ENCODE data around the gene DHRSX. TPM values are rescaled to one million over a fixed set of nuclear protein-coding genes. Genes with fewer than 3 reads are reported as not detected.
"Not testable (repeated sequence)": the region's sequence is repeated elsewhere in the genome, so short reads cannot be mapped to it uniquely, and the experiment has no call there.

DHRSX gene
- polyA plus RNA-seq, 2 donors = 2.5 to 5.9 TPM

- no peaks in the 10 kb centered on the region for H3K27me3 ChIP-seq (ENCODE audit: control insufficient read depth in 1 of 2, insufficient read depth in 2 of 2, low read length in 2 of 2)
- no peak overlapping the region for H3K27ac ChIP-seq (ENCODE audit: low read depth in 2 of 2, low read length in 1 of 2)
- peaks cover 0 to 2% of the 10 kb centered on the region in 2 donors for H3K4me1 ChIP-seq (ENCODE audit: control insufficient read depth in 2 of 2, insufficient read depth in 2 of 2, low read length in 1 of 2)
- H3K36me3 ChIP-seq (ENCODE audit: control insufficient read depth in 2 of 2, insufficient read depth in 2 of 2, low read length in 1 of 2) = peaks cover 8 to 11% of the 10 kb centered on the region in 2 donors
- peaks cover 4 to 30% of the 10 kb centered on the region in 2 donors for H3K9me3 ChIP-seq (ENCODE audit: control insufficient read depth in 2 of 2, insufficient read depth in 1 of 2, low read depth in 1 of 2, low read length in 1 of 2)
- 90 to 94% methylated on average over 3 of the region's 3 CpGs for whole genome bisulfite sequencing, 2 donors
- no peak overlapping the region for H3K4me3 ChIP-seq (ENCODE audit: low read depth in 1 of 2, low read length in 2 of 2)
Observed at GRCh38 chrX:2220296-2220695, 280.5 kb downstream of the DHRSX start.

GRCh38 chrX:2214138-2214823 is 286.5 kb downstream of the DHRSX start:
- H3K27ac ChIP-seq (ENCODE audit: low read depth in 2 of 2, low read length in 1 of 2); H3K36me3 ChIP-seq (ENCODE audit: control insufficient read depth in 2 of 2, insufficient read depth in 2 of 2, low read length in 1 of 2); H3K27me3 ChIP-seq (ENCODE audit: control insufficient read depth in 1 of 2, insufficient read depth in 2 of 2, low read length in 2 of 2); H3K9me3 ChIP-seq (ENCODE audit: control insufficient read depth in 2 of 2, insufficient read depth in 1 of 2, low read depth in 1 of 2, low read length in 1 of 2); H3K4me3 ChIP-seq (ENCODE audit: low read depth in 1 of 2, low read length in 2 of 2); H3K4me1 ChIP-seq (ENCODE audit: control insufficient read depth in 2 of 2, insufficient read depth in 2 of 2, low read length in 1 of 2): not testable (repeated sequence)
- 95% methylated on average over 7 of the region's 7 CpGs for WGBS, 2 donors

GRCh38 chrX:2211667-2212066 is 289.1 kb downstream of the DHRSX start:
- not testable (repeated sequence) for H3K9me3 ChIP-seq (ENCODE audit: control insufficient read depth in 2 of 2, insufficient read depth in 1 of 2, low read depth in 1 of 2, low read length in 1 of 2); H3K4me3 ChIP-seq (ENCODE audit: low read depth in 1 of 2, low read length in 2 of 2); H3K36me3 ChIP-seq (ENCODE audit: control insufficient read depth in 2 of 2, insufficient read depth in 2 of 2, low read length in 1 of 2); H3K27ac ChIP-seq (ENCODE audit: low read depth in 2 of 2, low read length in 1 of 2); H3K27me3 ChIP-seq (ENCODE audit: control insufficient read depth in 1 of 2, insufficient read depth in 2 of 2, low read length in 2 of 2); H3K4me1 ChIP-seq (ENCODE audit: control insufficient read depth in 2 of 2, insufficient read depth in 2 of 2, low read length in 1 of 2)
- WGBS, 2 donors = 92% methylated on average over 18 of the region's 18 CpGs

- H3K36me3 ChIP-seq (ENCODE audit: control insufficient read depth in 2 of 2, insufficient read depth in 2 of 2, low read length in 1 of 2) = no peaks in the 10 kb centered on the region
- no peaks in the 10 kb centered on the region for H3K9me3 ChIP-seq (ENCODE audit: control insufficient read depth in 2 of 2, insufficient read depth in 1 of 2, low read depth in 1 of 2, low read length in 1 of 2)
- no peak overlapping the region for H3K27ac ChIP-seq (ENCODE audit: low read depth in 2 of 2, low read length in 1 of 2)
- no peaks in the 10 kb centered on the region for H3K27me3 ChIP-seq (ENCODE audit: control insufficient read depth in 1 of 2, insufficient read depth in 2 of 2, low read length in 2 of 2)
- WGBS, 2 donors = 92 to 98% methylated on average over 3 of the region's 3 CpGs
- no peaks in the 10 kb centered on the region for H3K4me1 ChIP-seq (ENCODE audit: control insufficient read depth in 2 of 2, insufficient read depth in 2 of 2, low read length in 1 of 2)
- no peak overlapping the region for H3K4me3 ChIP-seq (ENCODE audit: low read depth in 1 of 2, low read length in 2 of 2)
Observed at GRCh38 chrX:2193273-2193592, 307.5 kb downstream of the DHRSX start.

- Histone ChIP-seq H3K9me3 (ENCODE audit: control insufficient read depth in 2 of 2, insufficient read depth in 1 of 2, low read depth in 1 of 2, low read length in 1 of 2) (no peaks in the 10 kb centered on the region), H3K4me3 (ENCODE audit: low read depth in 1 of 2, low read length in 2 of 2) (no peak overlapping the region), H3K27me3 (ENCODE audit: control insufficient read depth in 1 of 2, insufficient read depth in 2 of 2, low read length in 2 of 2) (no peaks in the 10 kb centered on the region), H3K4me1 (ENCODE audit: control insufficient read depth in 2 of 2, insufficient read depth in 2 of 2, low read length in 1 of 2) (no peaks in the 10 kb centered on the region), H3K27ac (ENCODE audit: low read depth in 2 of 2, low read length in 1 of 2) (no peak overlapping the region), H3K36me3 (ENCODE audit: control insufficient read depth in 2 of 2, insufficient read depth in 2 of 2, low read length in 1 of 2) (no peaks in the 10 kb centered on the region)
- WGBS, 2 donors = 70 to 74% methylated on average over 12 of the region's 12 CpGs
Observed at GRCh38 chrX:2192584-2193272, 308.0 kb downstream of the DHRSX start.

GRCh38 chrX:2188840-2189239 is 311.9 kb downstream of the DHRSX start:
- Histone ChIP-seq H3K4me3 (ENCODE audit: low read depth in 1 of 2, low read length in 2 of 2) (no peak overlapping the region), H3K27me3 (ENCODE audit: control insufficient read depth in 1 of 2, insufficient read depth in 2 of 2, low read length in 2 of 2) (no peaks in the 10 kb centered on the region), H3K27ac (ENCODE audit: low read depth in 2 of 2, low read length in 1 of 2) (no peak overlapping the region), H3K36me3 (ENCODE audit: control insufficient read depth in 2 of 2, insufficient read depth in 2 of 2, low read length in 1 of 2) (no peaks in the 10 kb centered on the region), H3K9me3 (ENCODE audit: control insufficient read depth in 2 of 2, insufficient read depth in 1 of 2, low read depth in 1 of 2, low read length in 1 of 2) (peaks cover 4 to 5% of the 10 kb centered on the region in 2 donors), H3K4me1 (ENCODE audit: control insufficient read depth in 2 of 2, insufficient read depth in 2 of 2, low read length in 1 of 2) (no peaks in the 10 kb centered on the region)
- WGBS, 2 donors = 82 to 86% methylated on average over 7 of the region's 7 CpGs

GRCh38 chrX:2188330-2188792 is 312.4 kb downstream of the DHRSX start:
- WGBS, 2 donors = 19 to 38% methylated on average over 14 of the region's 14 CpGs
- H3K9me3 ChIP-seq (ENCODE audit: control insufficient read depth in 2 of 2, insufficient read depth in 1 of 2, low read depth in 1 of 2, low read length in 1 of 2) = peaks cover 4 to 5% of the 10 kb centered on the region in 2 donors
- H3K36me3 ChIP-seq (ENCODE audit: control insufficient read depth in 2 of 2, insufficient read depth in 2 of 2, low read length in 1 of 2) = no peaks in the 10 kb centered on the region
- H3K4me3 ChIP-seq (ENCODE audit: low read depth in 1 of 2, low read length in 2 of 2) = no peak overlapping the region
- no peaks in the 10 kb centered on the region for H3K4me1 ChIP-seq (ENCODE audit: control insufficient read depth in 2 of 2, insufficient read depth in 2 of 2, low read length in 1 of 2)
- H3K27me3 ChIP-seq (ENCODE audit: control insufficient read depth in 1 of 2, insufficient read depth in 2 of 2, low read length in 2 of 2) = no peaks in the 10 kb centered on the region
- no peak overlapping the region for H3K27ac ChIP-seq (ENCODE audit: low read depth in 2 of 2, low read length in 1 of 2)

GRCh38 chrX:2187352-2188115 is 313.2 kb downstream of the DHRSX start:
- H3K27ac ChIP-seq (ENCODE audit: low read depth in 2 of 2, low read length in 1 of 2) = no peak overlapping the region
- no peak overlapping the region for H3K4me3 ChIP-seq (ENCODE audit: low read depth in 1 of 2, low read length in 2 of 2)
- peaks cover 4 to 5% of the 10 kb centered on the region in 2 donors for H3K9me3 ChIP-seq (ENCODE audit: control insufficient read depth in 2 of 2, insufficient read depth in 1 of 2, low read depth in 1 of 2, low read length in 1 of 2)
- no peaks in the 10 kb centered on the region for H3K4me1 ChIP-seq (ENCODE audit: control insufficient read depth in 2 of 2, insufficient read depth in 2 of 2, low read length in 1 of 2)
- no peaks in the 10 kb centered on the region for H3K36me3 ChIP-seq (ENCODE audit: control insufficient read depth in 2 of 2, insufficient read depth in 2 of 2, low read length in 1 of 2)
- WGBS, 2 donors = 85 to 89% methylated on average over 15 of the region's 15 CpGs
- H3K27me3 ChIP-seq (ENCODE audit: control insufficient read depth in 1 of 2, insufficient read depth in 2 of 2, low read length in 2 of 2) = no peaks in the 10 kb centered on the region

GRCh38 chrX:2185341-2186082 is 315.3 kb downstream of the DHRSX start:
- Histone ChIP-seq H3K27ac (ENCODE audit: low read depth in 2 of 2, low read length in 1 of 2) (no peak overlapping the region), H3K9me3 (ENCODE audit: control insufficient read depth in 2 of 2, insufficient read depth in 1 of 2, low read depth in 1 of 2, low read length in 1 of 2) (peaks cover 4 to 5% of the 10 kb centered on the region in 2 donors), H3K36me3 (ENCODE audit: control insufficient read depth in 2 of 2, insufficient read depth in 2 of 2, low read length in 1 of 2) (no peaks in the 10 kb centered on the region), H3K27me3 (ENCODE audit: control insufficient read depth in 1 of 2, insufficient read depth in 2 of 2, low read length in 2 of 2) (no peaks in the 10 kb centered on the region), H3K4me1 (ENCODE audit: control insufficient read depth in 2 of 2, insufficient read depth in 2 of 2, low read length in 1 of 2) (no peaks in the 10 kb centered on the region), H3K4me3 (ENCODE audit: low read depth in 1 of 2, low read length in 2 of 2) (no peak overlapping the region)
- WGBS, 2 donors = 92 to 95% methylated on average over 25 of the region's 25 CpGs
